AG09309 (cell line): ENCODE measurements around the gene UNC79.

Source experiments
- DNase-seq: peaks from one replicate; pipeline ENCODE4 v3.0.0-alpha.2; 2010; ENCODE audit warnings: low read depth
- H3K4me3 ChIP-seq: 2 replicates; pipeline ENCODE4 v1.5.1; 2011; ENCODE audit warnings: mild to moderate bottlenecking, low read depth, low read length, moderate library complexity; ENCODE audit not compliant: control insufficient read depth
- CTCF ChIP-seq: IDR thresholded peaks from 2 replicates; pipeline ENCODE4 v1.5.1; 2011; ENCODE audit warnings: mild to moderate bottlenecking, low read depth, low read length, inconsistent platforms; ENCODE audit not compliant: insufficient read depth, control insufficient read depth; ENCODE audit errors: missing control alignments

The UNC79 gene

GRCh38 chr14:93745603-93746273 lies 315.0 kb downstream of the UNC79 start:
- no peak for DNase-seq
- no peak for TF ChIP-seq CTCF
- H3K4me3 ChIP-seq = no peak overlapping the region

- H3K4me3 ChIP-seq = no peak overlapping the region
- TF ChIP-seq CTCF = no peak
- DNase-seq = no peak
Measured at GRCh38 chr14:93747102-93747501, 316.4 kb downstream of the UNC79 start.

- no peak for TF ChIP-seq CTCF
- no peak for DNase-seq
- no peak overlapping the region for H3K4me3 ChIP-seq
Measured at GRCh38 chr14:93747560-93747959, 316.8 kb downstream of the UNC79 start.

- no peak for DNase-seq
- no peak for TF ChIP-seq CTCF
- no peak overlapping the region for H3K4me3 ChIP-seq
Measured at GRCh38 chr14:93748208-93749075, 317.7 kb downstream of the UNC79 start.

- TF ChIP-seq CTCF = no peak
- no peak overlapping the region for H3K4me3 ChIP-seq
- DNase-seq = no peak
Measured at GRCh38 chr14:93749076-93749420, 318.3 kb downstream of the UNC79 start.

GRCh38 chr14:93751946-93752655 lies 321.4 kb downstream of the UNC79 start:
- H3K4me3 ChIP-seq = no peak overlapping the region
- no peak for DNase-seq
- TF ChIP-seq CTCF = no peak
